ENCODE data around the gene FHIP2A.

FHIP2A gene

DNA sequence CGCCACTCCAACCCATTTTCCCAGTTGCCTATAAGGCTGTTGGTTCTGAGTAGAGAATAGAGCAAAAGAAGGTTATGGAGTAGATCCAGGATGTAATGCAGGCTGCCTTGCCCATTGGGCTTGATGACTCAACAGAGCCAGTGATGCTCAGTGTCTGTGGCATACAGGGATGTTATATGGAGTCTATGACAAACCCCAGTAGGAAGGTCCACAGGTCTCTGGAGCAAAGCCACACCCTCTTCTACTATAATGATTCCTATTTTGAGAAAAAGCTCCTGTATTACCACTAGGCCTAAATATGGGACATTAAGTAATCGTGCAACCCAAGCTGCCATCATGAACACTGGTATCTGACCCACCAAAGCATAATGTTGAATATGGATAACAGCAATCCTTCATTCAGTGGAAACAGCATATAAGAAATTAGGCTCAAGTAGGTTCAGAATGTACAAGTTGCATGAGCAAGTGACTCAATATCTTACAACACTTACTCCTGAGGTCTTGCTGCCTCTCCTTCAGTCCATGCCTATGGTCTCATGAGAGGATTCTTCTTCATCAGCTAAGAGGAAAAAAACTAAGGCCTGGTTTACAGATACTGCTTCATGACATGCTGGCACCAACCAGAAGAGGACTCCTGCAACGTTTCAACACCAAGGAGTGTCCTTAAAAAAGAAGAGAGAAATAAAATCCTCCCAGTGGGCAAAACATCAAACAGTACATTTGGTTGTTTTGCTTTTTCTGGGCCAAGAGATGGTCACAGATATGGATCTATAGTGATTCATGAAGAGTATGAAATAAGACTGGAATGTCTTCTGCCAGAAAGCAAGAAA, 14.8 kb upstream of the FHIP2A start:
- TF ChIP-seq ZNF133 (tag by site-specific recombination; IDR thresholded peaks at IDR 0.05): no peak
- no peak for TF ChIP-seq ZNF654 (tag by site-specific recombination; IDR thresholded peaks at IDR 0.05; ENCODE audit: low read depth)
- TF ChIP-seq ZNF791 (tag by site-specific recombination; IDR thresholded peaks at IDR 0.05): no peak
- TF ChIP-seq ZNF623 (tag by site-specific recombination; IDR thresholded peaks at IDR 0.05): no peak
- no peak for TF ChIP-seq ZNF223 (tag by site-specific recombination; IDR thresholded peaks at IDR 0.05)
- no peak for TF ChIP-seq ZNF488 (tag by site-specific recombination; IDR thresholded peaks at IDR 0.05)
- no peak for TF ChIP-seq ZNF560 (tag by site-specific recombination; IDR thresholded peaks at IDR 0.05; ENCODE audit: borderline replicate concordance)
- no peak for TF ChIP-seq SCRT1 (tag by site-specific recombination; IDR thresholded peaks at IDR 0.05; ENCODE audit: borderline replicate concordance)
- no peak for TF ChIP-seq ZNF561 (tag by site-specific recombination; IDR thresholded peaks at IDR 0.05; ENCODE audit: borderline replicate concordance)
- TF ChIP-seq ZNF777 (tag by site-specific recombination; IDR thresholded peaks at IDR 0.05; ENCODE audit: borderline replicate concordance): no peak
- TF ChIP-seq ZNF354C (tag by site-specific recombination; IDR thresholded peaks at IDR 0.05; ENCODE audit: borderline replicate concordance, low read depth): no peak
- no peak overlapping the region for H3K27ac ChIP-seq (ENCODE audit: extremely low read depth, low read depth, low read length)
- ChIA-PET POLR2A (interaction anchor here (0.6 kb wide), 1 partner anchor 26 kb away, joined by 3 read pairs; no protein-coding TSS in a partner anchor), CTCF (no interaction called here)
- H3K4me1 ChIP-seq (ENCODE audit: control insufficient read depth, insufficient read depth, low read length): no peaks in the 10 kb centered on the region
- H3K4me3 ChIP-seq (ENCODE audit: low read depth, low read length): no peak overlapping the region
- no peaks in the 10 kb centered on the region for H3K36me3 ChIP-seq (ENCODE audit: control insufficient read depth in 2 of 2, insufficient read depth in 1 of 2, low read length in 2 of 2)
- H3K9me3 ChIP-seq (ENCODE audit: control insufficient read depth, insufficient read depth, low read depth, low read length): no peaks in the 10 kb centered on the region

- POLR2A ChIA-PET: no interaction called here
- Histone ChIP-seq H3K27ac (ENCODE audit: extremely low read depth, low read depth, low read length) (no peak overlapping the region), H3K4me1 (ENCODE audit: control insufficient read depth, insufficient read depth, low read length) (no peaks in the 10 kb centered on the region), H3K36me3 (ENCODE audit: control insufficient read depth in 2 of 2, insufficient read depth in 1 of 2, low read length in 2 of 2) (no peaks in the 10 kb centered on the region), H3K9me3 (ENCODE audit: control insufficient read depth, insufficient read depth, low read depth, low read length) (no peaks in the 10 kb centered on the region), H3K4me3 (ENCODE audit: low read depth, low read length) (no peak overlapping the region)
- no peak for TF ChIP-seq ZSCAN30 (tag by site-specific recombination; IDR thresholded peaks at IDR 0.05)
- TF ChIP-seq PRDM1 (tag by site-specific recombination; IDR thresholded peaks at IDR 0.05): no peak
- CTCF ChIA-PET: no interaction called here
Measured at GRCh38 chr10:114808982-114809381, 12.6 kb upstream of the FHIP2A start.

- CTCF ChIA-PET: interaction anchor here (0.7 to 1.0 kb wide), 2 partner anchors 11 to 14 kb away, joined by 3 read pairs; partner anchors contain the start of gene FHIP2A
- Histone ChIP-seq H3K4me1 (ENCODE audit: control insufficient read depth, insufficient read depth, low read length) (no peaks in the 10 kb centered on the region), H3K9me3 (ENCODE audit: control insufficient read depth, insufficient read depth, low read depth, low read length) (no peaks in the 10 kb centered on the region), H3K27ac (ENCODE audit: extremely low read depth, low read depth, low read length) (no peak overlapping the region), H3K4me3 (ENCODE audit: low read depth, low read length) (no peak overlapping the region), H3K36me3 (ENCODE audit: control insufficient read depth in 2 of 2, insufficient read depth in 1 of 2, low read length in 2 of 2) (no peaks in the 10 kb centered on the region)
- TF ChIP-seq MZF1 (tag by site-specific recombination; IDR thresholded peaks at IDR 0.05; ENCODE audit: borderline replicate concordance): no peak
- POLR2A ChIA-PET: no interaction called here
Measured at GRCh38 chr10:114810926-114811325, 10.7 kb upstream of the FHIP2A start.

DNA sequence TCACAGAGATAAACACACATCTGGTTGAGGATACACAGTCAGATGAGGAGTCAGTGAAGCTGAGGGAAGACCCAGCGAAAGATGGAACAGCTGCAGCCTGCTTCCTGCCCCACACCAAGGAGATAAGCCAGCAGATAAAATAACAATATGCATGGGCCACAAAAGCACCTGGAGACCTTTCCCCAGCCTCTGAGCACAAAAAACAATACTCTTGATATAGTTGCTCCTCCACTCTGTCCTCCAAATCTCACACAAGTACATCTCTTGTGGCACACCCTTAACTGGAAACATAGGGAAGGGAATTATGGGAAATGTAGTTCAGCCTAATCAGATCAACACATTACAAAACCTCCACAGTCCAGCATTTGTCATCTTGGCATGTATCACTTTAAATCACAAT, 9.7 kb upstream of the FHIP2A start:
- H3K4me1 ChIP-seq (ENCODE audit: control insufficient read depth, insufficient read depth, low read length): no peaks in the 10 kb centered on the region
- no peaks in the 10 kb centered on the region for H3K36me3 ChIP-seq (ENCODE audit: control insufficient read depth in 2 of 2, insufficient read depth in 1 of 2, low read length in 2 of 2)
- no peaks in the 10 kb centered on the region for H3K9me3 ChIP-seq (ENCODE audit: control insufficient read depth, insufficient read depth, low read depth, low read length)
- H3K4me3 ChIP-seq (ENCODE audit: low read depth, low read length): no peak overlapping the region
- CTCF ChIA-PET: interaction anchor here (2.1 kb wide), 1 partner anchor 10 kb away, joined by 9 read pairs; the partner anchor contains the start of gene FHIP2A
- no peak overlapping the region for H3K27ac ChIP-seq (ENCODE audit: extremely low read depth, low read depth, low read length)
- POLR2A ChIA-PET: no interaction called here
- TF ChIP-seq ZBTB11 (tag by site-specific recombination; conservative IDR thresholded peaks at IDR 0.05; ENCODE audit: low read depth): no peak
- peak; percentile 65 for TF ChIP-seq ZNF341 (tag by site-specific recombination; IDR thresholded peaks at IDR 0.05; ENCODE audit: low read depth)
- no peak for TF ChIP-seq ZNF664 (tag by site-specific recombination; IDR thresholded peaks at IDR 0.05)
- TF ChIP-seq, protein P1, sequence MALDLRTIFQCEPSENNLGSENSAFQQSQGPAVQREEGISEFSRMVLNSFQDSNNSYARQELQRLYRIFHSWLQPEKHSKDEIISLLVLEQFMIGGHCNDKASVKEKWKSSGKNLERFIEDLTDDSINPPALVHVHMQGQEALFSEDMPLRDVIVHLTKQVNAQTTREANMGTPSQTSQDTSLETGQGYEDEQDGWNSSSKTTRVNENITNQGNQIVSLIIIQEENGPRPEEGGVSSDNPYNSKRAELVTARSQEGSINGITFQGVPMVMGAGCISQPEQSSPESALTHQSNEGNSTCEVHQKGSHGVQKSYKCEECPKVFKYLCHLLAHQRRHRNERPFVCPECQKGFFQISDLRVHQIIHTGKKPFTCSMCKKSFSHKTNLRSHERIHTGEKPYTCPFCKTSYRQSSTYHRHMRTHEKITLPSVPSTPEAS (tag by site-specific recombination; IDR thresholded peaks at IDR 0.05): no peak
- TF ChIP-seq ZNF629 (tag by site-specific recombination; IDR thresholded peaks at IDR 0.05): no peak
- TF ChIP-seq HOXD13 (CRISPR knock-in tag; IDR thresholded peaks at IDR 0.05; ENCODE audit: borderline replicate concordance): no peak
- peak; percentile 48 for TF ChIP-seq ZBTB17 (tag by site-specific recombination; IDR thresholded peaks at IDR 0.05)
- no peak for TF ChIP-seq ZNF146 (tag by site-specific recombination; IDR thresholded peaks at IDR 0.05)
- TF ChIP-seq ZNF335 (tag by site-specific recombination; conservative IDR thresholded peaks at IDR 0.05): 0 out of 2 replicates have a peak, but pooled peaks have one; percentile 19

Measured in HEK293 (cell line).